HG03520 (cell line): ENCODE measurements around the gene SNRPA.
"Not testable (repeated sequence)": the region's sequence is repeated elsewhere in the genome, so short reads cannot be mapped to it uniquely, and the experiment has no call there.

ENCODE experiments used
- ATAC-seq: cut with Tn5 transposase; IDR thresholded peaks from one replicate; pipeline ENCODE4 v1.9.1; 2021; ENCODE audit warnings: mild to moderate bottlenecking, moderate library complexity; ENCODE audit not compliant: unreplicated experiment

SNRPA gene

GRCh38 chr19:40800339-40800996, 49.5 kb downstream of the SNRPA start:
- ATAC-seq, result no peak

GRCh38 chr19:40800997-40801377, 50.0 kb downstream of the SNRPA start:
- no peak for ATAC-seq

GRCh38 chr19:40801426-40802299, 50.7 kb downstream of the SNRPA start:
- ATAC-seq, result no peak

- ATAC-seq, result no peak
Measured at GRCh38 chr19:40802300-40803169, 51.5 kb downstream of the SNRPA start.

GRCh38 chr19:40803170-40803856, 52.3 kb downstream of the SNRPA start:
- ATAC-seq, result no peak

GRCh38 chr19:40803857-40804782, 53.1 kb downstream of the SNRPA start:
- ATAC-seq, result no peak

- no peak for ATAC-seq
Measured at GRCh38 chr19:40804783-40805242, 53.8 kb downstream of the SNRPA start.

- ATAC-seq, result no peak
Measured at GRCh38 chr19:40805258-40805868, 54.4 kb downstream of the SNRPA start.

- no peak for ATAC-seq
Measured at GRCh38 chr19:40806423-40807146, 55.6 kb downstream of the SNRPA start.

GRCh38 chr19:40807147-40808020, 56.4 kb downstream of the SNRPA start:
- no peak for ATAC-seq

- no peak for ATAC-seq
Measured at GRCh38 chr19:40808021-40808325, 57.0 kb downstream of the SNRPA start.

GRCh38 chr19:40808497-40808896, 57.5 kb downstream of the SNRPA start:
- ATAC-seq, result no peak

GRCh38 chr19:40809358-40810086, 58.5 kb downstream of the SNRPA start:
- no peak for ATAC-seq

- no peak for ATAC-seq
Measured at GRCh38 chr19:40810160-40810559, 59.2 kb downstream of the SNRPA start.

GRCh38 chr19:40810649-40811408, 59.8 kb downstream of the SNRPA start:
- not testable (repeated sequence) for ATAC-seq
